WERI-Rb-1 (cell line): ENCODE results near the gene PLD4.
A peak's percentile ranks its signal among the peaks of the same experiment; 100 is the strongest.
"Not testable (repeated sequence)": the region's sequence is repeated elsewhere in the genome, so short reads cannot be mapped to it uniquely, and the experiment has no call there.

Source experiments
- DNase-seq: peaks from one replicate; pipeline ENCODE4 v3.0.0-alpha.2; 2020
- H3K27ac ChIP-seq: fragments of 250-450 bp; sonication (Bioruptor Pico); 2 replicates; pipeline ENCODE4 v1.5.1; 2020; ENCODE audit warnings: mild to moderate bottlenecking, moderate library complexity
- H3K27me3 ChIP-seq: fragments of 250-450 bp; sonication (Bioruptor Pico); 2 replicates; pipeline ENCODE4 v1.5.1; 2021; ENCODE audit warnings: mild to moderate bottlenecking, low read depth, moderate library complexity; ENCODE audit not compliant: insufficient read depth, severe bottlenecking
- H3K36me3 ChIP-seq: fragments of 250-450 bp; sonication (Bioruptor Pico); 2 replicates; pipeline ENCODE4 v1.5.1; 2020; ENCODE audit warnings: mild to moderate bottlenecking, moderate library complexity
- H3K4me3 ChIP-seq: 2 replicates; pipeline ENCODE4 v1.5.1; 2011; ENCODE audit warnings: low read depth, mild to moderate bottlenecking, control low read depth, low read length
- H3K9me3 ChIP-seq: fragments of 250-450 bp; sonication (Bioruptor Pico); 2 replicates; pipeline ENCODE4 v1.5.1; 2021; ENCODE audit warnings: mild to moderate bottlenecking, moderate library complexity; ENCODE audit not compliant: severe bottlenecking
- TF ChIP-seq, protein P1 (sequence below): IDR thresholded peaks from 2 replicates; pipeline ENCODE4 v1.5.1; 2011; ENCODE audit warnings: low read depth, mild to moderate bottlenecking, control low read depth, inconsistent platforms, low read length

PLD4 gene

GRCh38 chr14:104947881-104948735 is 23.4 kb downstream of the PLD4 start:
- not testable (repeated sequence) for H3K9me3 ChIP-seq, H3K36me3 ChIP-seq, H3K27me3 ChIP-seq, H3K27ac ChIP-seq, H3K4me3 ChIP-seq
- DNase-seq, result peak; percentile 2

DNA sequence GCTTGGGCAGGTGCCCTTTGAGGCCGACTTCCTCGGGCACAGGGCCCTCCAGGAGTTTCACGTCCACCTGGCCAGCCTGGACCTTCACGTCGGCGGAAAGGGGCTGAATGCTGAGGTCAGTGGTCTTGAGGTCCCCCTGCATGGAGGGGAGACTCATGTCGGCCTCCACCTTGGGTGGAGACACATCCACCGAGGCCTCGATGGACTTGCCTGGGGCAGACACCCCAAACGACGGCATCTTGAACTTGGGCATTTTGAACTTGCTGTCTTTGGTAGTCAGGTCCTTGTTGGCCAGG is 24.0 kb downstream of the PLD4 start:
- DNase-seq, result peak; percentile 0
- H3K9me3 ChIP-seq, result no peaks in the 10 kb centered on the region
- no peaks in the 10 kb centered on the region for H3K36me3 ChIP-seq
- no peak overlapping the region for H3K4me3 ChIP-seq
- no peak overlapping the region for H3K27ac ChIP-seq
- TF ChIP-seq, protein P1, sequence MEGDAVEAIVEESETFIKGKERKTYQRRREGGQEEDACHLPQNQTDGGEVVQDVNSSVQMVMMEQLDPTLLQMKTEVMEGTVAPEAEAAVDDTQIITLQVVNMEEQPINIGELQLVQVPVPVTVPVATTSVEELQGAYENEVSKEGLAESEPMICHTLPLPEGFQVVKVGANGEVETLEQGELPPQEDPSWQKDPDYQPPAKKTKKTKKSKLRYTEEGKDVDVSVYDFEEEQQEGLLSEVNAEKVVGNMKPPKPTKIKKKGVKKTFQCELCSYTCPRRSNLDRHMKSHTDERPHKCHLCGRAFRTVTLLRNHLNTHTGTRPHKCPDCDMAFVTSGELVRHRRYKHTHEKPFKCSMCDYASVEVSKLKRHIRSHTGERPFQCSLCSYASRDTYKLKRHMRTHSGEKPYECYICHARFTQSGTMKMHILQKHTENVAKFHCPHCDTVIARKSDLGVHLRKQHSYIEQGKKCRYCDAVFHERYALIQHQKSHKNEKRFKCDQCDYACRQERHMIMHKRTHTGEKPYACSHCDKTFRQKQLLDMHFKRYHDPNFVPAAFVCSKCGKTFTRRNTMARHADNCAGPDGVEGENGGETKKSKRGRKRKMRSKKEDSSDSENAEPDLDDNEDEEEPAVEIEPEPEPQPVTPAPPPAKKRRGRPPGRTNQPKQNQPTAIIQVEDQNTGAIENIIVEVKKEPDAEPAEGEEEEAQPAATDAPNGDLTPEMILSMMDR, result no peak
- no peaks in the 10 kb centered on the region for H3K27me3 ChIP-seq

DNA sequence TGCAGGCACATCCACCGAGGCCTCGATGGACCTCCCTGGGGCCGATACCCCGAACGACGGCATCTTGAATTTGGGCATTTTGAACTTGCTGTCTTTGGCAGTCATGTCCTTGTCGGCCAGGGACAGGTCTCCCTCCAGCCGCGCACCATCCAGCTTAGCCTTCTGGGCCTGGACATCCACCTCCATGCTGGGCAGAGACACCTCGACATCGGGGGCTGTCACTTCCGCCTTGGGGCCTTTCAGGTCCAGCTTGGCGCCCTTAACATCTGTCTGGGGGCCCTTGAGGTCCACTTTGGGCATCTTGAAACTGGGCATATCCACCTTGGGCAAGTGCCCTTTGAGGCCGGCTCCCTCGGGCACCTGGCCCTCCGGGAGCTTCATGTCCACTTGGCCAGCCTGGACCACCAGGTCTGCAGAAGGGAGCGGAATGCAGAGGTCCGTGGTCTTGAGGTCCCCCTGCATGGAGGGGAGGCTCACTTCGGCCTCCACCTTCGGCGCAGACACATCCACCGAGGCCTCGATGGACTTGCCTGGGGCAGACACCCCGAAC is 24.8 kb downstream of the PLD4 start:
- H3K9me3 ChIP-seq, DNase-seq, H3K4me3 ChIP-seq, H3K27me3 ChIP-seq, H3K36me3 ChIP-seq, H3K27ac ChIP-seq: not testable (repeated sequence)

DNA sequence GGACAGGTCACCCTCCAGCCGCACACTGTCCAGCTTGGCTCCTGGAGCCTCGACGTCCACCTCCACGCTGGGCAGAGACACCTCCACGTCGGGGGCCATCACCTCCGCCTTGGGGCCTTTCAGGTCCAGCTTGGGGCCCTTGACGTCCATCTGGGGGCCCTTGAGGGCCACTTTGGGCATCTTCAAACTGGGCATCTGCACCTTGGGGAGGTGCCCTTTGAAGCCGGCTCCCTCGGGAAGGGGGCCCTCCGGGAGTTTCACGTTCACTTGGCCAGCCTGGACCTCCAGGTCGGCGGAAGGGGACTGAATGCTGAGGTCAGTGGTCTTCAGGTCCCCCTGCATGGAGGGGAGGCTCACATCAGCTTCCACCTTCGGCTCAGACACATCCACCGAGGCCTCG is 25.3 kb downstream of the PLD4 start:
- no peak for DNase-seq
- no peaks in the 10 kb centered on the region for H3K9me3 ChIP-seq
- no peak overlapping the region for H3K4me3 ChIP-seq
- no peak overlapping the region for H3K27ac ChIP-seq
- TF ChIP-seq, protein P1, result no peak
- no peaks in the 10 kb centered on the region for H3K27me3 ChIP-seq
- no peaks in the 10 kb centered on the region for H3K36me3 ChIP-seq

- not testable (repeated sequence) for H3K36me3 ChIP-seq, DNase-seq, H3K4me3 ChIP-seq, H3K9me3 ChIP-seq, H3K27ac ChIP-seq, H3K27me3 ChIP-seq
These were observed 26.0 kb downstream of the PLD4 start for GRCh38 chr14:104950701-104951100.

GRCh38 chr14:104951863-104952657 is 27.4 kb downstream of the PLD4 start:
- not testable (repeated sequence) for H3K27ac ChIP-seq, H3K4me3 ChIP-seq, H3K36me3 ChIP-seq, H3K27me3 ChIP-seq, H3K9me3 ChIP-seq
- DNase-seq, result peak; percentile 1

DNA sequence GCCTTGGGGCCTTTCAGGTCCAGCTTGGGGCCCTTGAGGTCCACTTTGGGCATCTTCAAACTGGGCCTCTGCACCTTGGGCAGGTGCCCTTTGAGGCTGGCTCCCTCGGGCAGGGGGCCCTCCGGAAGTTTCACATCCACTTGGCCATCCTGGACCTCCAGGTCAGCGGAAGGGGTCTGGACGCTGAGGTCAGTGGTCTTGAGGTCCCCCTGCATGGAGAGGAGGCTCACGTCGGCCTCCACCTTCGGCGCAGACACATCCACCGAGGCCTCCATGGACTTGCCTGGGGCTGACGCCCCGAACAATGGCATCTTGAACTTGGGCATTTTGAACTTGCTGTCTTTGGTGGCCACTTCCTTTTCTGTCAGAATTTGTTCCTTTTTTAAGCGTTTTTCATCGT is 28.4 kb downstream of the PLD4 start:
- Histone ChIP-seq H3K4me3 (no peak overlapping the region), H3K36me3 (no peaks in the 10 kb centered on the region), H3K9me3 (no peaks in the 10 kb centered on the region), H3K27ac (no peak overlapping the region), H3K27me3 (no peaks in the 10 kb centered on the region)
- TF ChIP-seq, protein P1, result no peak
- DNase-seq, result peak; percentile 2
